ENCODE data around the gene TIGAR.

Gene TIGAR

DNA sequence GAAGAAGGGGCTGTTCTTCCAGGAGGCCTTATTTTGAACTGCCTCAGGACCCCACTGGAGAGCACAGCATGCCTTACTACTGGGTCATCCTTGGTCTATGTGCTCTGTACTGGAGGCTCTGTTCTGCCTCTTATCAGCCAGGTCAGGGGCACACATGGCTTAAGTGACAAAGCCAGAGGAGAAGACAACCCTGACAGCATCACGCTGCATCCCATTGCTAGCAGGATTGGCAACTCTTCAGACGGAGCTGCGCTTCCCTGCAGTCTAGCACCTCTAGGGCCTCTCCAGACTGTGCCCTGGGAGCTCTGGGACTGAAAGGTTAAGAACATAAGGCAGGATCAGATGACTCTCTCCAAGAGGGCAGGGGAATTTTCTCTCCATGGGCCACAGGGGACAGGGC is 17.3 kb upstream of the TIGAR start:
- DNase-seq (ENCODE audit: extremely low read depth in 1 of 2, low read depth in 1 of 2), result no peak

GRCh38 chr12:4307593-4308333 is 13.2 kb upstream of the TIGAR start:
- DNase-seq (ENCODE audit: extremely low read depth in 1 of 2, low read depth in 1 of 2), result no peak

DNA sequence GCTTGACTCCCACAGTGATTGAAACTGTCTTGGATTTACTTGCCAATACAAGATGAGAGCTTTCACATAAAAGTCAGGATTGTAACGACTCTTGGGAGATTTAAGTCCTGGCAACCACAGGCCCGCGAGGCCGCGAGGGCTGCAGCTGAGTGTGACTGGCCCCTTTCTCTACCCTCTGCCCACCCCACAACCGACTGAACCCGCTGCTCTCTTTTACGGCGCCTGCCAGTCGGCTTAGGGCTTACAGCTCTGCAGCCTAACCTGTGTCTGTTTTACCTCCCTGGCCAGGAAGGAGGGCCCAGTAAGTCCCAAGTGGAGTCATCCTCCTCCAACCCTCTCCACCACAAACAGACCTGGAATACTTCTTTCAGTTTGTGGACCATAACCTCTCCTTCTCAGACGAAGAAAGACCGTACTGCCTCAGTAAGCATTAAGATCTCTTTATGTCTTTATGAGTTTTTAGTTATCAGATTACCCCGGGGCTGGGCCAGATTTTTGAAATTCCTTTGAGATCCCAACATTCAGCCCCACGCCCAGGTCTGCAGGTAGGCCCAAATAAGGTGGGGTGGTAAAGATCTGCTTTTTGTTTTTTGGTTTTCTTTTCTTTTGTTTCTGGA is 12.6 kb upstream of the TIGAR start:
- no peak for DNase-seq (ENCODE audit: extremely low read depth in 1 of 2, low read depth in 1 of 2)

DNA sequence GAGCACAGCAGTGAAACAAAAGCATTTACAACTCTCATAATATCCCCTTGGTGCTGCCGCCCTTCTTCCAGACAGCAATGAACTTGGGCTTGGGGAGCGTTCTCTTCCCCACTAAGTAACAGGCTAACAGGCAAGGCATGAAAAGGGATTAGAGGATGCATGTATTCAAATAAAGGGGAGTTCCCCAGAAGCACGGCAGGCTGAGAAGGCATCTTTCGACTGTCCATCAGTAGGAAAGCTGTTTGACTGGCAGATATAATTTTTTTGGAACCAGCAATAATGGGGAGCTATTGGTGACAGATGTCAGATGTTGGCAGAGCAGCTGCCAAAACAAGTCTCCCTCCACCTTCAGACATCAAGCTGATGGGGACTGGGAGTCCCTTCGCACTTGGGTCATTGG is 9.2 kb upstream of the TIGAR start:
- DNase-seq (ENCODE audit: extremely low read depth in 1 of 2, low read depth in 1 of 2), result no peak

DNA sequence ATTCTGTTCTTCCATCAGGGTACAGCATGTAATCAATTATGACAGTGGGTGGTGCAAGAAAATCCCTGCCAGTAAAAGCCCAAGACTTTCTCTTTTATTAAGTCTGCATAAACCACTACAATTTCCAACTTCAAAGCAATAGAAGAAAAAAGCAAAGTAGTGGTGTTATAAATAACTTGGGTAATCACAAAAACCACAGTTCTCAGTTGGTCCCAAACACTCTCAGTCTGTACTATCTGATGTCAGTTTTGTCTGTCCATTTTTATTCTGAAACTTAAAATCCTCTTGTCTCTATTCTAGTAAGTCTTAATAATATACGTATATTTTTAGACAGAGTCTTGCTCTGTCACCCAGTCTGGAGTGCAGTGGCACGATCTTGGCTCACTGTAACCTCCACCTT is 8.8 kb upstream of the TIGAR start:
- DNase-seq (ENCODE audit: extremely low read depth in 1 of 2, low read depth in 1 of 2), result no peak

DNA sequence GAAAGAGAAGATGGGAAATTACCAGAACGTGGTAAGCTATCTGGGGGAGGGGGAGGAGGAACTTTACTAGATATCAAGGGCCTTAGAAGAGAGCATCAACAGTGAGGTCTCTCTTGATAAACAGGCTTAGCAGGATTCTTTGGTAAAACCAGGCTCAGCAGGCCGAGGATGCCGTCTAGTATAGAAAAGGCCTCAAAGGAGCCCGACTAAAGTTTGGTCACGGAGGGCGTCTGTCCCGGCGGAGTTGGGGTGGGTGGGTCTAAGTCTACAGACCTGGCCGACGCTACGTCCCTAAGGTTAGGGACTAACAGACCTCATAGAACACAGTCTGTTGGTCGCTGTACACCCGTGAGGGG is 538 bp upstream of the TIGAR start:
- no peak for DNase-seq (ENCODE audit: extremely low read depth in 1 of 2, low read depth in 1 of 2)

DNA sequence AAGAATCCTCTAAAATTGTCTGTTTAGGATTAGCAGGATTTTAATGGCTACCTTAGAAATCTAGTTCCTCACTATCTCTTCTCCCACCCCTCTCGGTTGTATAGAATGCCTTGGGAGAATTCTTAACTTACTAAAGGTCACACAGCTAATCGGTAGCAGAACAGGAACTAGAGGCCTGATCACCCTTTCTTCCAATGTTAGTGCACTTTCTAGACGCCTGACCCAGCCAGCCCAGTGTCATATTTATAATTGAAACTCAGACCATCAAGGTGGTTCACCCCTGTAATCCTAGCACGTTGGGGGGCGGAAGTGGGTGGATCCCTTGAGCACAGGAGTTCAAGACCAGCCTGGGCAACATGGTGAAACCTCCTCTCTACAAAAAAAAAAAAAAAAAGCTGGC is 1.7 kb downstream of the TIGAR start:
- no peak for DNase-seq (ENCODE audit: extremely low read depth in 1 of 2, low read depth in 1 of 2)

DNA sequence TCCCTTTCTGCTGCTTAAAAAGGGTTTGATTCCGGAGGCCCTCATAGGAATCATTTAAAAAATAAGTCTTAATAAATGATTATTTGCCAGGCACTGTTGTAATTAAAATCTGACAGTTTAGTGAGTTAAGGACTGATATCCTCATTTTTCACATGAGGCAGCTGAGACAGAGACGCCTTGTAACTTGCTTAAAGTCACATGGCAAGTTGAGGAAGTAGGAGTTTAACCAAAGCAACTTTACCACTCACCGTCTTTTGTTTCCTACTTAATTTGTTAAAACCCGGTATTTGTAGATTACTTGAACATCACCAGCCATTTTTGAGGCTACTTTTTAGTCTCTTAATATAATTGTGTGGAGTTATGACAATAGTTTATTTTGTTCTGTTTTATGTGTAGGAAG is 2.4 kb downstream of the TIGAR start:
- DNase-seq (ENCODE audit: extremely low read depth in 1 of 2, low read depth in 1 of 2), result no peak

- DNase-seq (ENCODE audit: extremely low read depth in 1 of 2, low read depth in 1 of 2), result no peak
These were observed 3.4 kb downstream of the TIGAR start for GRCh38 chr12:4324366-4324765.

DNA sequence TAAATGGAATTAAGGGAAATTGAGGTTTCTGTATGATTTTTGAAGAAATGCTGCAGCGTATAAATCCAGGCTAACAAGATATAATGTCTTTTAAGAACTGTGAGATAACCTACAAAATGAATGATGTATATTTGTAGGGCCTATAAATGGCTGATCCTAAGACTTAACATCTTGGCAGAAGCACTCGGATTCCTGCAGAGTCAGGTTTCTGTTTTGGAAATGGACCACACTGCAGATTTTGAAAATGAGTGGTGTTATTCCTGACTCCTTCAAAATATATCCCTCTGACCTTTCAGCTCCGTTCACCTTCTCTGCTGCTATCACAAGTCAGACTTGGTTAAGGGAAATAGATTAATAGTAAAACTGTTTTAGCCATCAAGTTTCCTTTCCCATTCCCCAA is 5.0 kb downstream of the TIGAR start:
- no peak for DNase-seq (ENCODE audit: extremely low read depth in 1 of 2, low read depth in 1 of 2)

- no peak for DNase-seq (ENCODE audit: extremely low read depth in 1 of 2, low read depth in 1 of 2)
These were observed 6.3 kb downstream of the TIGAR start for GRCh38 chr12:4327293-4327692.

- no peak for DNase-seq (ENCODE audit: extremely low read depth in 1 of 2, low read depth in 1 of 2)
These were observed 9.2 kb downstream of the TIGAR start for GRCh38 chr12:4330203-4330602.

GRCh38 chr12:4331221-4331620 is 10.2 kb downstream of the TIGAR start:
- no peak for DNase-seq (ENCODE audit: extremely low read depth in 1 of 2, low read depth in 1 of 2)

DNA sequence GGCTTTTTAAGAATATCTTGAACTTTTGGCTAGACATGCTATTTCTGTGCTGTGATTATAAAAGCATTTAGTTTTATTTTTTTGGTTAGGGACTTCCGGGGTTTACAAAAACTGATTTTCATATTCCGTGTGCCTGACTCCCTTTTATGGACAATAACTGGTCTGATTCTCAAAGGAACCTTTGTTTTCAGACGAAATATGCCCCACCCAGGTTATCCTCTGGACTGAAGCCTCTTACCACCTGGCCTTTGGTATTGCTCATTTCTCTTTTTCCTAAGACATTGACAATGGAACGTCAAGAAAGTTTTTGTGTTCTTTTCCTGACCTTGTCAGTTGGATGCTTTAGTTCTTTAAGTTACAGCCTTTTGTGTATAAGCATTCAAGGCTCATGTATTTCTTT is 10.8 kb downstream of the TIGAR start:
- DNase-seq (ENCODE audit: extremely low read depth in 1 of 2, low read depth in 1 of 2), result no peak

DNA sequence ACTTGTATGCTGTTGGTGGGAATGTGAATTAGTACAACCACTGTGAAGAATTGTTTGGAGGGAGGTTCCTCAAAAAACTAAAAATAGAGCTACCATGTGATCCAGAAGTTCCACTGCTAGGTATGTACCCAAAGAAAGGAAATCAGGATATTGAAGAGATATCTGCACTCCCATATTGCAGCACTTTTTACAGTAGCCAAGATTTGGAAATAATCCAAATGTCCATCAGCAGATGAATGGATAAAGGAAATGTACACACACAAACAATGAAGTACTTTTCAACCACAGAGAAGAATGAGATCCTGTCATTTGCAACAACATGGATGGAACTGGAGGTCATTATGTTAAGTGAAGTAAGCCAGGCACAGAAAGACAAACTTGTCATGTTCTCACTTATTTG is 25.9 kb downstream of the TIGAR start:
- DNase-seq (ENCODE audit: extremely low read depth in 1 of 2, low read depth in 1 of 2), result no peak

DNA sequence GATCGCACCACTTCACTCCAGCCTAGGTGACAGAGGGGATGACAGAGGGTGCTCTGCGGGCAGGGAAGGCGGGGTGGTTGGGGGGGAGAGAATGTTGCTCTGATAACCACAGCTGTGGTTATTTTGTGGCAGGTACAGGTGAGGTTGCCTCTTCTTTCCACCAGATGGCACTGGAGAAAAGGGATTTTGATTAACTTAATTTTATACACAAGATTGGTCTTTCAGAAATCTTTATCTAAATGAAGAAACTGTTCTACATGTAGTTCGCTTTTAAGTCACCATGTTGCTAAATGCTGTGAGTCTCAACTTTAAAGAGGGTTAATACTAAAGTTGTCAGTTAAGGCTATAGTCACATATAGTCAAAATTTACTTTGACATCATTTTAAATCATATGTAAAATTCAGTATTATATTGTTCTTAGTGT is 32.8 kb downstream of the TIGAR start:
- peak; percentile 23 to 27 for DNase-seq (ENCODE audit: extremely low read depth in 1 of 2, low read depth in 1 of 2)

GRCh38 chr12:4355156-4356040 is 34.4 kb downstream of the TIGAR start:
- no peak for DNase-seq (ENCODE audit: extremely low read depth in 1 of 2, low read depth in 1 of 2)

DNA sequence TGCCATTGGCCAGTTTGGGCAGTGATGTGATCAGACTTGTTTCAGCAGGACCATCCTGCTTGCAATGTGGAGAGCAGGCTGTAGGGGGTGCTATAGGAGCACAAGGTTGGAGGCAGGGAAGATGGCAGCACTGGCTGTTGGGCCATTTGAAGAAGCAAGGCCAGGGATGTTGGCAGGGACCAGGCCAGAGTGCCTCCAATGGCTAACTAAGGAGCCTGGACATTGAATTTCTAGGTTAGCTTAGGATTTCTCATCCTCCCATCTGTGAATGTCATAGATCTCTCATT is 35.0 kb downstream of the TIGAR start:
- DNase-seq (ENCODE audit: extremely low read depth in 1 of 2, low read depth in 1 of 2), result peak in 1 of 2 donors; percentile 11

DNA sequence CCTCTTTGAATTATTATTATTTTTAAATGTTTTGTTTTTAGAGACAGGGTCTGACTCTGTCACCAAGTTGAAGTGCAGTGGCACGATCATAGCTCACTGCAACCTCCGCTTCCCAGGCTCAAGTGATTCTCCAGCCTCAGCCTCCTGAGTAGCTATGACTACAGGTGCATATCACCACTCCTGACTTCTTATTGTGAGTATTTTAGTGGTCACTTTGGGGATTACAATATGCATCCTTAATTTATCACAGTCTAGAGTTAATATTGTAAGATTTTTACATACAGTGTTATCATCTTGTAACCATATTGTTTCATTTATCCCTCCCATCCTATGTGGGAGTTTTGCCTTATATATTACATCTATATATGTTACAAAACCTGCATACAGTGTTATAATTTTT is 45.1 kb downstream of the TIGAR start:
- no peak for DNase-seq (ENCODE audit: extremely low read depth in 1 of 2, low read depth in 1 of 2)

GRCh38 chr12:4369548-4369947 is 48.5 kb downstream of the TIGAR start:
- DNase-seq (ENCODE audit: extremely low read depth in 1 of 2, low read depth in 1 of 2), result no peak

DNA sequence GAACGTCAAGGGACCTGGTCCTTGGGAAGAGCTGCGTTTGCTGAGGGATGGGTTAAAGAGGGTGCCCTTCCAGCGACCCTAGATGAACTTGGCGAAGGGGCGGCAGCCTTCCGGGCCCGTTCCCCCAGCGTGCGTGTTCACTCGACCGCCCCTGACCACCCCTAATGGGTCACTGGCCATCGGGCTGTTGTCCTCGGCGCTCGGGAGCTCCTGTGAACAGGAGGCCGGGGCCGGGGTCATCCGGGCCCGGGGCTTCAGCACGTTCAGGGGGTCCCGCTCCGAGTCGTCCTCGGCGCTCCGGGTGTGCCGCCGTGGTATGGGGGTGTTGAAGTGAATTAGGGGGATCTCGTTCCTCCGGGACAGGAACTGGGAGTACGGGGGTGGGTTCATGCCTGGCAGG is 49.3 kb downstream of the TIGAR start:
- DNase-seq (ENCODE audit: extremely low read depth in 1 of 2, low read depth in 1 of 2), result no peak

GRCh38 chr12:4372653-4373052 is 51.6 kb downstream of the TIGAR start:
- DNase-seq (ENCODE audit: extremely low read depth in 1 of 2, low read depth in 1 of 2), result no peak

Measured in activated CD8-positive, alpha-beta memory T cell treated with anti-CD3 and anti-CD28 coated beads for 1 hour (primary cell).